ENCODE results near the gene ERVV-1. TPM values are rescaled to one million over a fixed set of nuclear protein-coding genes. Genes with fewer than 3 reads are reported as not detected.
"Not testable (repeated sequence)": the region's sequence is repeated elsewhere in the genome, so short reads cannot be mapped to it uniquely, and the experiment has no call there.

ERVV-1 gene
- total and polyA plus RNA-seq, 10 donors = not detected

DNA sequence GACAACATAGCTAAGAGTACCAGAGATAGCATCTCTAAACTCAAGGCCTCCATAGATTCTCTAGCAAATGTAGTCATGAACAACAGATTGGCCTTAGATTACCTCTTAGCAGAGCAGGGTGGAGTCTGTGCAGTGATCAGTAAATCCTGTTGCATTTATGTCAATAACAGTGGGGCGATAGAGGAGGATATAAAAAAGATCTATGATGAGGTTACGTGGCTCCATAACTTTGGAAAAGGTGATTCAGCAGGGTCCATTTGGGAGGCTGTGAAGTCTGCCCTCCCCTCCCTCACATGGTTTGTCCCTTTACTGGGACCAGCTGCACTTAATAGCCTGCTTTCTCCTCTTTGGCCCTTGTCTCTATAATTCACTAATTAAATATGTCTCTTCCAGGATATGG is 1.4 kb downstream of the ERVV-1 start:
- no peak overlapping the region for H3K4me3 ChIP-seq
- TF ChIP-seq, protein P1, sequence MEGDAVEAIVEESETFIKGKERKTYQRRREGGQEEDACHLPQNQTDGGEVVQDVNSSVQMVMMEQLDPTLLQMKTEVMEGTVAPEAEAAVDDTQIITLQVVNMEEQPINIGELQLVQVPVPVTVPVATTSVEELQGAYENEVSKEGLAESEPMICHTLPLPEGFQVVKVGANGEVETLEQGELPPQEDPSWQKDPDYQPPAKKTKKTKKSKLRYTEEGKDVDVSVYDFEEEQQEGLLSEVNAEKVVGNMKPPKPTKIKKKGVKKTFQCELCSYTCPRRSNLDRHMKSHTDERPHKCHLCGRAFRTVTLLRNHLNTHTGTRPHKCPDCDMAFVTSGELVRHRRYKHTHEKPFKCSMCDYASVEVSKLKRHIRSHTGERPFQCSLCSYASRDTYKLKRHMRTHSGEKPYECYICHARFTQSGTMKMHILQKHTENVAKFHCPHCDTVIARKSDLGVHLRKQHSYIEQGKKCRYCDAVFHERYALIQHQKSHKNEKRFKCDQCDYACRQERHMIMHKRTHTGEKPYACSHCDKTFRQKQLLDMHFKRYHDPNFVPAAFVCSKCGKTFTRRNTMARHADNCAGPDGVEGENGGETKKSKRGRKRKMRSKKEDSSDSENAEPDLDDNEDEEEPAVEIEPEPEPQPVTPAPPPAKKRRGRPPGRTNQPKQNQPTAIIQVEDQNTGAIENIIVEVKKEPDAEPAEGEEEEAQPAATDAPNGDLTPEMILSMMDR (IDR thresholded peaks at IDR 0.05 in 8 of 11, conservative IDR thresholded peaks at IDR 0.05 in 3 of 11) = no peak
- no peak for TF ChIP-seq POLR2AphosphoS5 (IDR thresholded peaks at IDR 0.05)
- H3K27me3 ChIP-seq (replicated peaks in 1 of 7) = no peaks in the 10 kb centered on the region
- H3K4me1 ChIP-seq = no peaks in the 10 kb centered on the region
- peaks cover 0 to 87% (median 35%) of the 10 kb centered on the region in 8 donors for H3K9me3 ChIP-seq
- no peak for DNase-seq
- H3K27ac ChIP-seq = no peak overlapping the region
- 90 to 100% (median 96%) methylated on average over 2 of the region's 2 CpGs for WGBS, 5 donors
- intact Hi-C loops (cut with DNase I; ENCODE audit: low total_unique reads) = no loop called here
- no peaks in the 10 kb centered on the region for H3K36me3 ChIP-seq

- Histone ChIP-seq H3K4me1 (no peaks in the 10 kb centered on the region), H3K27ac (no peak overlapping the region), H3K4me3 (no peak overlapping the region), H3K9me3 (peaks cover 0 to 87% (median 41%) of the 10 kb centered on the region in 8 donors), H3K27me3 (replicated peaks in 1 of 7) (no peaks in the 10 kb centered on the region), H3K36me3 (no peaks in the 10 kb centered on the region)
- WGBS, 5 donors = 81 to 88% (median 86%) methylated on average over 8 of the region's 8 CpGs
- TF ChIP-seq, protein P1 (IDR thresholded peaks at IDR 0.05 in 8 of 11, conservative IDR thresholded peaks at IDR 0.05 in 3 of 11) = no peak
- no peak for TF ChIP-seq POLR2A (IDR thresholded peaks at IDR 0.05)
- TF ChIP-seq POLR2AphosphoS5 (IDR thresholded peaks at IDR 0.05) = no peak
- intact Hi-C loops (cut with DNase I; ENCODE audit: low total_unique reads) = no loop called here
- no peak for DNase-seq
Observed at GRCh38 chr19:53015730-53016129, 2.0 kb downstream of the ERVV-1 start.

DNA sequence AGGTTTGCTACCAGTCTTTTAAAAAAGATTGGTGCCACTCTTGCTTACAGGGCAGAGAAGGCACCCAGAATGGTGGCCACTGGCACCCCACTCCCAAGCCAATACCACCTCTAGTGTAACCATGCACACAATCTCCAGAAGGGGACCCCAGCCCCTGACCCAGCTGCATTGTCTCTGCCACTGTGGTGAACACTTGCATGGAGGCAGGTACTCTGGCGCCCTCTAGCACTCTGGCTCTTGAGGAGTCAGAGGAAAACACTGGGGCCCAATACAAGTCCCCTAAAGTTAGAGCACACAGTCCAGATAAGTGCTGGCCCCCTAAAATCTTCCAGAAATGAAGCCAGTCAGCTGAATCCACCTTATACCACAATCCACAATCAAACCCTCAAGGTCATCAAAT is 6.0 kb downstream of the ERVV-1 start:
- intact Hi-C loops (cut with DNase I; ENCODE audit: low total_unique reads) = no loop called here
- Histone ChIP-seq H3K9me3 (peaks cover 0 to 95% (median 69%) of the 10 kb centered on the region in 8 donors), H3K27me3 (replicated peaks in 1 of 7) (no peaks in the 10 kb centered on the region), H3K4me1 (no peaks in the 10 kb centered on the region), H3K4me3 (no peak overlapping the region), H3K36me3 (no peaks in the 10 kb centered on the region), H3K27ac (no peak overlapping the region)
- TF ChIP-seq POLR2AphosphoS5 (IDR thresholded peaks at IDR 0.05) (no peak), POLR2A (IDR thresholded peaks at IDR 0.05) (no peak)
- TF ChIP-seq, protein P1 (IDR thresholded peaks at IDR 0.05 in 8 of 11, conservative IDR thresholded peaks at IDR 0.05 in 3 of 11) = no peak
- 14 to 26% (median 18%) methylated on average over 1 of the region's 1 CpG; no CpG with 5 or more reads in 1 of the 5 donors for WGBS, 5 donors
- no peak for DNase-seq

- H3K27me3 ChIP-seq (replicated peaks in 1 of 7); H3K4me1 ChIP-seq; intact Hi-C loops (cut with DNase I; ENCODE audit: low total_unique reads); DNase-seq; H3K27ac ChIP-seq; H3K4me3 ChIP-seq; H3K36me3 ChIP-seq: not testable (repeated sequence)
- peaks cover 0 to 94% (median 49%) of the 10 kb centered on the region in 8 donors for H3K9me3 ChIP-seq
- 38 to 62% (median 44%) methylated on average over 6 to 7 of the region's 7 CpGs for WGBS, 5 donors
Observed at GRCh38 chr19:53028306-53028705, 14.6 kb downstream of the ERVV-1 start.

GRCh38 chr19:53034054-53034453 is 20.3 kb downstream of the ERVV-1 start:
- no peak overlapping the region for H3K4me3 ChIP-seq
- WGBS, 5 donors = 86 to 93% (median 88%) methylated on average over 2 of the region's 2 CpGs
- H3K36me3 ChIP-seq = no peaks in the 10 kb centered on the region
- no peak overlapping the region for H3K27ac ChIP-seq
- TF ChIP-seq, protein P1 (IDR thresholded peaks at IDR 0.05 in 8 of 11, conservative IDR thresholded peaks at IDR 0.05 in 3 of 11) = no peak
- DNase-seq = no peak
- intact Hi-C loops (cut with DNase I; ENCODE audit: low total_unique reads) = no loop called here
- H3K9me3 ChIP-seq = peaks cover 0 to 100% (median 72%) of the 10 kb centered on the region in 8 donors
- no peaks in the 10 kb centered on the region for H3K4me1 ChIP-seq
- H3K27me3 ChIP-seq (replicated peaks in 1 of 7) = peaks cover 0 to 33% (median 0%) of the 10 kb centered on the region in 7 donors
